ENCODE measurements around the gene NCKAP5.

DNA sequence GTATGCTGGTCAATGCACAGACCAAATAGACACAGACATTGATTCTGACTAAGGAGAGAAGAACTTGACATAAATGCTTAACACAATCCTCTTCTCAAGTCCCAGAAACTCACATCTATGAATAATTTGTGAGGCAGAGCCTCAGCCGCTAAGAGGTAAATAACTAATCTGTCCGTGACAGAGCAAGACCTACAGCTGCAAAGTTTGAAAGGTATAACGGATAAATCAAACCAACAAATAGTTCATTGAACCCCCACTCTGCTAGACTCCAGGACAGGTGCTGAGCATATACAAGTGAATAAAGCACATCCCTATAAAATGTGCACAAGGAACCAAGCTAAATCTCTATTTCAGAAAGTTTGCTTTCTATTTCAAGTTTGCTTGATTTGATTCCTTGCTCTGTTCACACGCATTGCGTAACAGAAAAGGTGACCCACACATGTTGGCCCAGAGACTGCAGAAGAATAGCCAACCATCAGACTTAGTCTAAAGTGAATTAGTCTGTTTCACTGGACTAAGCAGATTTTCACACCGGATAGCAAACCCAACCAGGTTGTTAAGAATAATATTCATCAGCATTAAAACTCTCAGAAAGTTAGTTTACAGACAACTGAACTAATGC is 51.7 kb downstream of the NCKAP5 start:
- TF ChIP-seq EZH2phosphoT487 (IDR thresholded peaks at IDR 0.05; ENCODE audit: insufficient read depth, low read depth) (no peak), EZH2 (IDR thresholded peaks at IDR 0.05; ENCODE audit: insufficient read depth, poor library complexity, severe bottlenecking) (no peak)

All from GM23248 (cell line).